ENCODE results near the gene SPEG.

GRCh38 chr2:219531639-219532377 lies 97.2 kb downstream of the SPEG start:
- no peak for TF ChIP-seq CTCF (IDR thresholded peaks at IDR 0.05)
- no peak for TF ChIP-seq POLR2A (IDR thresholded peaks at IDR 0.05)
